GM23338 (cell line): ENCODE measurements around the gene GPRASP2.

Experiments
- CREB1 ChIP-seq: fragments of 250-450 bp; sonication (Bioruptor Pico); IDR thresholded peaks from 2 replicates; pipeline ENCODE4 v1.5.0; 2020; ENCODE audit warnings: low read depth, mild to moderate bottlenecking, moderate library complexity
- EZH2 ChIP-seq: fragments of 200-600 bp; sonication (generic); IDR thresholded peaks from one replicate; pipeline ENCODE4 v1.8.0; 2017; ENCODE audit warnings: antibody characterized with exemption, mild to moderate bottlenecking, low read depth; ENCODE audit not compliant: unreplicated experiment
- EZH2phosphoT487 ChIP-seq: fragments of 200-600 bp; sonication (generic); IDR thresholded peaks from one replicate; pipeline ENCODE4 v1.8.1; 2018; ENCODE audit warnings: antibody characterized with exemption; ENCODE audit not compliant: unreplicated experiment
- JUNB ChIP-seq: IDR thresholded peaks from one replicate; pipeline ENCODE4 v1.6.1; 2016; ENCODE audit warnings: antibody characterized with exemption; ENCODE audit not compliant: unreplicated experiment
- NANOG ChIP-seq: IDR thresholded peaks from 2 replicates; pipeline ENCODE4 v1.6.1; 2016; ENCODE audit warnings: antibody characterized with exemption, borderline replicate concordance
- POLR2AphosphoS5 ChIP-seq: IDR thresholded peaks from 2 replicates; pipeline ENCODE4 v1.6.1; 2016; ENCODE audit warnings: antibody characterized with exemption, low read depth
- STAT1 ChIP-seq: IDR thresholded peaks from one replicate; pipeline ENCODE4 v1.6.1; 2016; ENCODE audit warnings: antibody characterized with exemption; ENCODE audit not compliant: unreplicated experiment
- ZNF114 ChIP-seq: fragments of 250-450 bp; sonication (Bioruptor Pico); IDR thresholded peaks from 2 replicates; pipeline ENCODE4 v1.5.0; 2020; ENCODE audit warnings: mild to moderate bottlenecking, moderate library complexity
- ZNF331 ChIP-seq: fragments of 250-450 bp; sonication (Bioruptor Pico); IDR thresholded peaks from 2 replicates; pipeline ENCODE4 v1.5.0; 2020; ENCODE audit warnings: low read depth, mild to moderate bottlenecking, moderate library complexity
- TF ChIP-seq, protein P1 (sequence below), 2 experiments: fragments of 200-600 bp in 1 of 2; sonication (generic) in 1 of 2; conservative IDR thresholded peaks; 2 replicates each; pipeline versions ENCODE4 v1.5.1 to v1.6.1; 2016 to 2017; ENCODE audit warnings: antibody characterized with exemption in 2 of 2, low read depth in 2 of 2, mild to moderate bottlenecking in 2 of 2, moderate library complexity in 1 of 2
- TF ChIP-seq, protein P2 (sequence below): IDR thresholded peaks from one replicate; pipeline ENCODE4 v1.6.1; 2018; ENCODE audit warnings: antibody characterized with exemption; ENCODE audit not compliant: unreplicated experiment
- TF ChIP-seq, protein P3 (sequence below): IDR thresholded peaks from 2 replicates; pipeline ENCODE4 v1.6.1; 2016; ENCODE audit warnings: antibody characterized with exemption

DNA sequence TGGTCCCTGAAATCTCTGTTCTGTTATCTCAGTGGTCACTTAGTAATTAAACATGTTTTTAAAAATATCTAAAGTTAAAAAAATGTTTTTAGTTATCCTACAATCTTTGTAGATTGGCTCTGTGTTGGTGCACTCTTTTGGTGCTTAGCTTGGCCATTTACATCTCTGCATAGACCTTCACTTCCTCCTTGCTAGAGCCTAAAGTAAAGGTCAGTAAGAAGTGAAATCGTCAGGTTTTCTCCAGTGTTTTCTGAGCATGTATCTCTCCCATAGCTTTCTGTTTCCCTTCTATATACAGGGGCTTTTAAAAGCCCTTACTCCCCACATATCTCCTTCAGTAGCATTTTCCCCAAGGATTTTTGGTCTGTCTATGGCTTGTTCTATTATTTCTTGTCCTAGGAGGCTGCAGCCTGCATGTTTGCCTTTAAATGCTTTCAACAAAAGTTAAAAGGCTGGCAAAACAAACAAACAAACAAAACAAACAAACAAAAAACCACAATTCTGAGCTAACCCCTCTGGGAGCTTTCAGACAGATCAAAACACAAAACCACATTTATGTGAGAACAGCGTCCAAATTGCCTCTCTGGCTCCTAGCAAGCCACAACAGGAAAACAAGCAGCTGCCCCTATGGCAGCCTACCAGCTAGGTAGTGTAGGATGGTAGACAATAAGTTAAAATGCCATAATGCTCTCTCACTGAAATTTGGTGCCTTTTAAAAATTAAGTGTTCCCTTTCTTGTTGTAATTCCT lies 27.3 kb upstream of the GPRASP2 start:
- TF ChIP-seq STAT1, result no peak
- TF ChIP-seq, protein P1, sequence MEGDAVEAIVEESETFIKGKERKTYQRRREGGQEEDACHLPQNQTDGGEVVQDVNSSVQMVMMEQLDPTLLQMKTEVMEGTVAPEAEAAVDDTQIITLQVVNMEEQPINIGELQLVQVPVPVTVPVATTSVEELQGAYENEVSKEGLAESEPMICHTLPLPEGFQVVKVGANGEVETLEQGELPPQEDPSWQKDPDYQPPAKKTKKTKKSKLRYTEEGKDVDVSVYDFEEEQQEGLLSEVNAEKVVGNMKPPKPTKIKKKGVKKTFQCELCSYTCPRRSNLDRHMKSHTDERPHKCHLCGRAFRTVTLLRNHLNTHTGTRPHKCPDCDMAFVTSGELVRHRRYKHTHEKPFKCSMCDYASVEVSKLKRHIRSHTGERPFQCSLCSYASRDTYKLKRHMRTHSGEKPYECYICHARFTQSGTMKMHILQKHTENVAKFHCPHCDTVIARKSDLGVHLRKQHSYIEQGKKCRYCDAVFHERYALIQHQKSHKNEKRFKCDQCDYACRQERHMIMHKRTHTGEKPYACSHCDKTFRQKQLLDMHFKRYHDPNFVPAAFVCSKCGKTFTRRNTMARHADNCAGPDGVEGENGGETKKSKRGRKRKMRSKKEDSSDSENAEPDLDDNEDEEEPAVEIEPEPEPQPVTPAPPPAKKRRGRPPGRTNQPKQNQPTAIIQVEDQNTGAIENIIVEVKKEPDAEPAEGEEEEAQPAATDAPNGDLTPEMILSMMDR (conservative IDR thresholded peaks at IDR 0.05; ENCODE audit: low read depth in 2 of 2), result no peak
- no peak for TF ChIP-seq EZH2phosphoT487
- TF ChIP-seq, protein P2, sequence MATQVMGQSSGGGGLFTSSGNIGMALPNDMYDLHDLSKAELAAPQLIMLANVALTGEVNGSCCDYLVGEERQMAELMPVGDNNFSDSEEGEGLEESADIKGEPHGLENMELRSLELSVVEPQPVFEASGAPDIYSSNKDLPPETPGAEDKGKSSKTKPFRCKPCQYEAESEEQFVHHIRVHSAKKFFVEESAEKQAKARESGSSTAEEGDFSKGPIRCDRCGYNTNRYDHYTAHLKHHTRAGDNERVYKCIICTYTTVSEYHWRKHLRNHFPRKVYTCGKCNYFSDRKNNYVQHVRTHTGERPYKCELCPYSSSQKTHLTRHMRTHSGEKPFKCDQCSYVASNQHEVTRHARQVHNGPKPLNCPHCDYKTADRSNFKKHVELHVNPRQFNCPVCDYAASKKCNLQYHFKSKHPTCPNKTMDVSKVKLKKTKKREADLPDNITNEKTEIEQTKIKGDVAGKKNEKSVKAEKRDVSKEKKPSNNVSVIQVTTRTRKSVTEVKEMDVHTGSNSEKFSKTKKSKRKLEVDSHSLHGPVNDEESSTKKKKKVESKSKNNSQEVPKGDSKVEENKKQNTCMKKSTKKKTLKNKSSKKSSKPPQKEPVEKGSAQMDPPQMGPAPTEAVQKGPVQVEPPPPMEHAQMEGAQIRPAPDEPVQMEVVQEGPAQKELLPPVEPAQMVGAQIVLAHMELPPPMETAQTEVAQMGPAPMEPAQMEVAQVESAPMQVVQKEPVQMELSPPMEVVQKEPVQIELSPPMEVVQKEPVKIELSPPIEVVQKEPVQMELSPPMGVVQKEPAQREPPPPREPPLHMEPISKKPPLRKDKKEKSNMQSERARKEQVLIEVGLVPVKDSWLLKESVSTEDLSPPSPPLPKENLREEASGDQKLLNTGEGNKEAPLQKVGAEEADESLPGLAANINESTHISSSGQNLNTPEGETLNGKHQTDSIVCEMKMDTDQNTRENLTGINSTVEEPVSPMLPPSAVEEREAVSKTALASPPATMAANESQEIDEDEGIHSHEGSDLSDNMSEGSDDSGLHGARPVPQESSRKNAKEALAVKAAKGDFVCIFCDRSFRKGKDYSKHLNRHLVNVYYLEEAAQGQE, result no peak
- no peak for TF ChIP-seq POLR2AphosphoS5
- no peak for TF ChIP-seq CREB1 (CRISPR knock-in tag)
- TF ChIP-seq EZH2, result no peak
- TF ChIP-seq ZNF331 (CRISPR knock-in tag), result no peak
- TF ChIP-seq JUNB, result no peak
- TF ChIP-seq ZNF114, result no peak
- TF ChIP-seq, protein P3, sequence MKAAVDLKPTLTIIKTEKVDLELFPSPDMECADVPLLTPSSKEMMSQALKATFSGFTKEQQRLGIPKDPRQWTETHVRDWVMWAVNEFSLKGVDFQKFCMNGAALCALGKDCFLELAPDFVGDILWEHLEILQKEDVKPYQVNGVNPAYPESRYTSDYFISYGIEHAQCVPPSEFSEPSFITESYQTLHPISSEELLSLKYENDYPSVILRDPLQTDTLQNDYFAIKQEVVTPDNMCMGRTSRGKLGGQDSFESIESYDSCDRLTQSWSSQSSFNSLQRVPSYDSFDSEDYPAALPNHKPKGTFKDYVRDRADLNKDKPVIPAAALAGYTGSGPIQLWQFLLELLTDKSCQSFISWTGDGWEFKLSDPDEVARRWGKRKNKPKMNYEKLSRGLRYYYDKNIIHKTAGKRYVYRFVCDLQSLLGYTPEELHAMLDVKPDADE, result no peak
- TF ChIP-seq NANOG, result no peak
